GM18508 (cell line): ENCODE data around the gene DNAJB14.
A peak's percentile ranks its signal among the peaks of the same experiment; 100 is the strongest.

Experiments
- ATAC-seq: cut with Tn5 transposase; IDR thresholded peaks from one replicate; pipeline ENCODE4 v1.9.1; 2021; ENCODE audit warnings: moderate number of reproducible peaks; ENCODE audit not compliant: insufficient read depth, unreplicated experiment

Gene DNAJB14

DNA sequence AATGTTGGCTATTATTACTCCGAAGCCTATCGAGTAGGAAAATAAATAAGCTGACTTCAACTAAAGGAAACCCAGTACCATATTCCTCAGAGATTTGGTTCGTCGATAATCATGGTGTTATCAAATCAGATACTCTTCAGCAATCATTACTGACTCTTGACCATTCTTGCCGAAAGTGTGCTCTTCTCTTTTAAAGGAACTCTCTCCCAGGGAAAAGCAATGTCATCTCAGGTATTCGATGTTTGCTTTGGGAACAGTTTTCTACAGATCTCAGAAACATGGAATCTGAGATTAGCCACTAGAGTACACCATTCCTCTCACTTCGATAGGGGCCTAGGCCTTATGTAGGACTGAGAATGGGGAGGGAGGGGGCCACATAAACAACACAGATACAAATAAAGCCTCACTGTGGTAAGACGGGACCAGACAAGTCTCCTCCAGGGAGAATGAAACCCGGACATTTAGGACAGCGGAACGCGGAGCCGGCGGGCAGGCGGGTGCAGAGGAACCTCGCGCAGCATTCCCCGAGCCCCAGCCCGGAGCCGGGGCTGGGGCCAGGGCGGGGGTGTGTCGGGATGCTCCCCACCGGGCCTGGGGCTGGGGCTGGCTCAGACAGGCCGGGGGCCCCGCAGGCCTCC lies 581 bp downstream of the DNAJB14 start:
- no peak for ATAC-seq

DNA sequence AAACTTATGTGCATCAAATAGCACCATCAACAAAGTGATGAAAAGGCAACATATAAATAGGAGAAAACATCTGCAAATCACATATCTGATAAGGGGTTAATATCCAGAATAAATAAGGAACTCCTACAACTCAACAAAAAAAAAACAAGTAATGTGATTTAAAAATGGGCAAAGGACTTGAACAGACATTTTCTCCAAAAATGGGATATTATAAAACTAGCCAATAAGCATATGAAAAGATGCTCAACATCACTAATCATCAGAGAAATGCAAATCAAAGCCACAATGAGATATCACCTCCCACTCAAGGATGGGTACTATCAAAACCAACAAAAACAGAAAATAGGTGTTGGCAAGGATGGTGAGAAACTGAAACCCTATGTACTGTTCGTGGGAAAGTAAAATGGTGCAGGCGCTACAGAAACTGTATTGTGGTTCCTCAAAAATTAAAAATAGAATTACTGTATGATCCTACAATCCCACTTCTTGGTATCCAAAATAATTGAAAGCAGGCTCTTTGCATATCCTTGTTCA lies 2.4 kb downstream of the DNAJB14 start:
- ATAC-seq = no peak

DNA sequence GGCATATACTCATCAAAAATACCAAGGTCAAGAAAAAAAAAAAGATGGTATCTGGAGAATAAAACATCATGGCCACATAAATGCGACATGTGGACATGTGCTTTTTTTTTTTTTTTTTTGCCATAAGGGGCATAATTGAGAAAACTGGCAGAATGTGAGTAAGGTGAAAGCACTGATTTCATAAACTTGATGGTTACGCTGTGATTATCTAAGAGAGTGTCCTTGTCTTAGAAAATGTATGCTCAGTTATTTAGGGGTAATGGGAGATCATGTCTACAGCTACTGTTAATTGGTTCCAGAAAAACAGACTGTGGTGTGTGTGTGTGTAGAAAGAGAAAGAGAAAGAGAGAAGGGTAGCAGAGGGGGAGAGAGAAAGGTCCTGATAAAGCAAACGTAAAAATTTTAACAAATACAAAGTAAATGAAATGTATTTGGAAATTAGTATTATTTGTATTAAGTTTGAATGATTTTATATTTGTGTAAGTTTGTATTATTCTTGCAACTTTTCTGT lies 8.1 kb downstream of the DNAJB14 start:
- ATAC-seq = no peak

DNA sequence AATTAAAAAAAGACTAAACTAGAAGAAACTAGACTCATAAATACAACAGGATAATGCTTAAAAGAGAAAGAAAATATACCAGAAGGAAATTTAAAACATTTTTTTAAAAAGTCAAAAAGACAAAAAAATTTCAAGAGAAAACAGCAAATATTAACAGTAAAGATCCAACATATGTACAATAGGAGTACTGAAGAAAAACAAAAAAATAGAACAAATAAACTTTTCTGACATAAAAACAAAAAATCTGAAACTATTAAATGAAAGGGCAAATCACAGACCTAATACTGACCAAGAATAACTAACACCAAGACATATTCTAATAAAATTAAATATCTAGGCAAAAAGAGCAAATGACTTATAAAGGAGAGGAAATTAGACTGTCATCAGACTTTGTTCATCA lies 11.5 kb downstream of the DNAJB14 start:
- ATAC-seq = no peak

DNA sequence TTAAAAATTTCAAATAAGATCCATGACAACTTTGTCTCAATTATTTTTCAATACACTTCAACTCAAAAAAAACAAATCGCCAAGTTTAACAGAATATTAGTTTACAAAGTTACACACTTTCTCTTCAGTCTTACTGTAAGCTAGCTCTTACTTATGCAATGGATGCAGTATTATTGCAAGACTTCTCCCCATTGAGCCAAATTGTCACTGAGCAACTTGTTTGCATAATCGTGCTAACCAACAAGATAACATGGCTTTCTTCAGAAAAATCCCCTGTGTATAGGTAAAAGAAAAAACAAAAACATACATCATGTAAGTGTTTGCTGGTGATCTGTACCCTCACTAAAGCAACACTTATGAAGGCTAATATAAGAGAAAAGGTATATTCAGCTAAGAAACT lies 18.9 kb downstream of the DNAJB14 start:
- ATAC-seq = no peak

DNA sequence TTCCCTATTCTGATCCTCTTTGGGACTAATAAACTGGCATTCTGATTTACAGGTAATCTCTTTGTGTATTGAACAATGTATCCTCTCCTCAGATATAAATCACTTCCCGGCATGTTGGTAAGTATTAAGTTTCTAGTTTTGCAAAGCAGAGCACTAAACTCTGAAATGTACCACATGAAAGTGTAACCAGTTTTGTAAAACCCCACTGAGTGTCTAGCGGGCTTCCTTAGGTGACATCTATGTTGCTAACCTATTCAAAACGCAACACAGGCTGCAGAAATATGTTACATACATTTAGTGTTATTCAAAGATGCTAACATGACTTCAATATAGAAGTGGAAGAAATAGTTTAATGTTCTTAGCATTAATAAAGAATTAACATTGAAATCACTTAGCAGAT lies 25.2 kb downstream of the DNAJB14 start:
- no peak for ATAC-seq

DNA sequence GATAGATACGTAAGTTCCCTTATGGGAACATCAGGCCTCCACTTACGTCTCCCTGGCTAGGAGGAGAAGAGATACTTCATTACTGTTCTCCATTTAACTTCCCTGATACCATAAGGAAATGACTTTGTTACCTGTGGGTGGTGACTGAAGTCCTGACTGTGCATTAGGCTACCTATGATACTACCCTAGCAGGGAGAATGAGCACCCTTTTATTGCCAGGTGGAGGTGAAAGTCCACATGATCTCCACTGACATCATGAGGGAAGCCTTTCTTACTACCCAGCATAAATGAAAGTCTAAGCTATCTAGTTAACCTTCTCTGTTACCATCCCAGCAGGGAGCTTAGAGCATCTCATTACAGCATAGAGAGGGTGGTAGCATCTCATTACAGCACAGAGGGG lies 27.8 kb downstream of the DNAJB14 start:
- ATAC-seq = no peak

DNA sequence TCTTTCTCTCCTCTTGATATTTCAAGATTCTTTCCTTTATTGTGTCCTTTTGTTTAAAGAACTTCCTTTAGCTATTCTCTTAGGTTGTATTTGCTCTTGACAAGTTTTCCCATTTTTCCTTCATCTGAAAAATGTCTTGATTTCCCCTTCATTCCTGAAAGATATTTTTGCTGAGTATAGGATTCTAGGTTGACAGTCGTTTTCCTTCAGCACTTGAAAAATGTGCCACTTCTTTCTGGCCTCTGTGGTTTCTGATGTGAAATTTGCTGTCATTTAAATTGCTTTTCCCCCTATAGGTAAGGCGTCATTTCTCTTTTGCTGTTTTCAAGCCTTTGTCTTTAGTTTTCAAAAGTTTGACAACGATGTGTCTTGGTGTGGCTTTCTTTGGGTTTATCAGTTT lies 28.8 kb downstream of the DNAJB14 start:
- ATAC-seq = no peak

DNA sequence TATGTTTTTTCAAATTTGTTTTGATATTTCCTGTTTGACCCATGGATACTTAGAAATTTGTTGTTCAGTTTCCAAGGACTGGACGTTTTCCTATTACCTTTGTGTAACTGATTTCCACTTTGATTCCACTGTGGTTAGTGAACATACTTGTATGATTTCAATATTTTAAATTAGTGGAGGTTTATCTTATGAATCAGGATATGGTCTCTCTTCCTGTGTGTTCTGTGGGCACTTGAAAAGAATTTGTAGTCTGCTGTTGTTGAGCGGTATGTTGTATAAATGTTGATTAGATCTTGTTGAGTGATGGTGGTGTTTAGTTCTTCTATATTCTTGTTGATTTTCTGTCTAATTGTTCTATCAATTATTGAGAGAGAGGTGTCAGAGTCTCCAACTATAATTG lies 31.0 kb downstream of the DNAJB14 start:
- no peak for ATAC-seq

DNA sequence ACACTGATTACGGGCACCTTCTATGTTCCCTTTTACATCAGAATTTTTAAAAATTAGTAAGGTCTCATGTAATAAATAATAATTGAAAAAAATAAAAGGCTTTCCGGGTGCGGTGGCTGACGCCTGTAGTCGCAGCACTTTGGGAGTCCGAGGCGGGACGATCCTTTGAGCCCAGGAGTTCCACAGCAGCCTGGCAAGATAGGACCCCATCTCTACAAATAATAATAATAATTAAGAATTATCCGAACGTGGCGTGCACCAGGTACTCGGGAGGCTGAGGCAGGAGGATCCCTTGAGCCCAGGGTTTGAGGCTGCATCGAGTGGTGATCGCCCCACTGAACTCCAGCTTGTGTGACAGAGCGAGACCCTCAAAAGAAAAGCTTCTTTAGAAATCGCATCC lies 51.4 kb downstream of the DNAJB14 start:
- no peak for ATAC-seq

DNA sequence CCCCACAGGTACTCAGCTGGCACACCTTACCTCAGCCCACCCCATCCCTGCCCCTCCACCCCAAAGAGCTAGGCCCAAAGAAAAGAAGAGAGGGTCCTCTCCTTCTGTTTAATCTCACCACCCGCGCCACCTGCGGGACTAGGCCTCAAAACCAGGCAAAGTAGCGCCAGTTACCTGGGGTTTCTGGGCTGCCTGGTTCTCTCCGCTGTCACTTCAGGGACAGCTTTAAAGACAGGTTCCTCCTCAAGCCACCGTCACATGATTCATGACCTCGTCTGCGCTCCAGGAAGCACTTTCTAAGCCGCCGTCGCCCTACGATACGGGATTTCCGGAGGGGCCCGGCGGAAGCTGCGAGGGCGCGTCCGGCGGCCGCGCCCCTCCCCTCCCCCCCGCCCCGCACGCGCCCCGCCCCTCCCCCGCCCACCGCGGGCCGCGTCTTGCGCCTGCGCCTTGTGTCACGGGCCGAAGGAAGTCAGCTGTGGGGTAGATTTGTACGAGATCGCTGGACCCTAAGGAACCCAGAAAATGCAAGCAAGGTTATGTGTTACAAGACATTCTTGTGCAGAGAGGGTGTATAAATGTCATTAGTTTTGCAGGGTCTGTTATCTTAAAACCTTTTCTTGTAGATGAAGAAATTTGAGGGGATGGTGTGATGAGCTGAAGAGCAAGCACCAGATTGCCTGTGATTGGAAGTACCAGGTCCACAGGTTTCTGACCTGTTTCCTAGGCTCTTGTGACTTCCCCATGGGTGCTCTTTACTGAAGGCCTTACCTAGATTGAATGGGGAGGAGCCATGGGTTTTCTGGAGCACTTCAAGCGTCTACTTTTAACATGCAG lies 52.0 kb downstream of the DNAJB14 start, which contains the start of gene LAMTOR3:
Gene LAMTOR3, minus strand, starts transcription at position 267 of the 837 bp plus-strand sequence. CDS start 464 bp downstream, outside the sequence.
- ATAC-seq = peak; percentile 98

DNA sequence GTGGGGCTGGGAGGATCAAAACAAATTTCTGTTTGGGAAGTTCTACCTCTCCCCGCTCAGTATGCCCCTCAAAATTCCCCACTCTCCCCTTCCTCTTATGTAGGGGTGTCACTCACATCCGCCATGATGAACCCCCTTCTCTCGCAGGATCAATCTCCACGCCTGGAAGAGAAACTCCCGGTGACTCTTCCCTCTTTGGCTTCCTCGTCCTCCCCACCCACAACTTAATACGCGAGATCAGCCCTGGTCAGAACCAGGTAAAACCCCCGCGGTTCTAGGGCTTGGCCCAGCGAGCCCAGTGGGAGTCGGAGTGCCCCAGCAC lies 52.6 kb downstream of the DNAJB14 start:
- no peak for ATAC-seq

DNA sequence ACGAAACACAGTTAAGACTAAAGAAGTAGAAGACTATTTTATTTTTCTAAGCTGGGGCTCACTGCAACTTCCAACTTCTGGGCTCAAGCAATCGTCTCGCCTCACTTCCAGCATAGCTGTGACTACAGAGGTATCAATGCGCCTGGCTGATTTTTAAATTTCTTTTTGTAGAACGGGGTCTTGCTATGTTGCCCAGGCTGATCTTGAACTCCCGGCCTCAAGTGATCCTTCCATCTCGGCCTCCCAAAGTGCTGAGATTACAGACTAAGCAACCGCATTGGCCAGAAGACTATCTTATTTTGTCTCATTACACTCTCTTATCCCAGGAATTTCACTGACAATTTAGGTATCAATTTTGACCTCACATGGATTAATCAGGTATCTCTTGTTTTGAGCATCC lies 53.4 kb downstream of the DNAJB14 start:
- no peak for ATAC-seq

DNA sequence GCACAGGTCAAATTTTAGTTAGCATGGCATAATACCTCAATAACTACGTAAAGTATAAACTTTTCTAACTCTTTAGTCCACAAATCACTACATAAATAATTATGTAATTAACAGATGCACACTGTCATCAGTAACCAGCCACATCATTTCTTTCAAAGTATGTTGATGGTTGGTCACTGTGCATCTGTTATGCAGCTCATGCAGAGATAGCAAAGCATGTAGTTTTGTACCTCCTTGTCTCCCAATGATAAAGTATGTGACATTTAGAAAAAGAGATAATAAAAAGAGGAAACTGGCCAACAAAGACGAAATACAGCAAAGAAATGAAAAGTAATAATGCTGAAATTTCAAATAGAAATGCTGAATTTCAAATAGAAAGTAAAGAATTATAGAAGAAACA lies 55.1 kb downstream of the DNAJB14 start:
- no peak for ATAC-seq

DNA sequence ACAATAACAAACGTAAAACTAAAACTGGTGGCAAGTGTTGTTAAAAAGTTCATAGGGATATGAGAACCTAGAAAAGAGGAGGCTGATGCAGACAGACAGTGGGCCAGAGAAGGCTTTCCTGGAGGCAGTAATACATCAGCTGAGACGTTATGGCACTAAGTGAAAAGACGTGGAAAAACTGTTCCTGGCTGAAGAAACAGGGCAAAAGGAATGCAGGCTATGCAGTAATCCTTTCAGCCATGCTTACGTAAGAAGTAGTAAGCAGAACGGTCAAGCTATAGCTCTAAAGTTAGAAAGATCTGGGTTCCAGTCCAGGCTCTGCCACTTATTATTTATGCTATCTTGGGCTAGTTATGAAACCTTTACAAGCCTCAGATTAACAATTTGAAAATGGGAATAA lies 58.6 kb downstream of the DNAJB14 start:
- no peak for ATAC-seq

DNA sequence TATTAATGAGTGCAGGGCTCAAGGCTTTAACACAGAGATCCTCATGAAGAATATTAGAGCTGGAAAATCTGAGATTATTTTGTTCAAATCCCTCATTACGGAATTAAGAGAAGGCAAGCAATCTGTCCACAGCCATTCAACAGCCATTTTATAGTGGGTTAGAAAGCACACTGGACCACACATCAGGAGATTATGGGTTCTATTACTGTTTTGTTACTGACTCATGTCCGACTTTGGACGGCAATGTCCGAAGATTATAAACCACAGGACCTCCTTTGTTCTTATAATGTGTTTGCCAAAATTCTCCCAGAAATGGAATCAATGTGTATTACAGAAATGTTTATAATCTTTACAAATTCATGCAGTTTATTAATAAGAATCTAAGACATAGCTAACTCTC lies 60.3 kb downstream of the DNAJB14 start:
- no peak for ATAC-seq

DNA sequence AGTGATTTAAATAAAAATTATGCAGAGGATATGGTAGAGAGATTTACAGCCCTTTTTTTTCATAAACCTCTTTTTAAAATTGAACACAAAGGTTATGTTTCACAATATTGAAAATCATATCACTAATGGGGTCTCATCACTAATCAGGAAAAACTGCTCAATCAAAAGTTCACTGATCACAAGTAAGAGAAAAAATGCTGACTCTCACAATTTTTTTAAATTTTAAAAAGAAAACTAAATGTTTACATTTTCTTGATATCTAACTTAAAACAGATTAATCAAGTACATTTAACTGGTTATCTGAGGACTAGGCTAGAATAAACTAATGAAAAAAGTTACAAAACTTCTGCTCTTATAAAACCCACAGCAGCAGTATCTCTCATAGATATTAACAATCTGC lies 60.7 kb downstream of the DNAJB14 start:
- ATAC-seq = no peak

DNA sequence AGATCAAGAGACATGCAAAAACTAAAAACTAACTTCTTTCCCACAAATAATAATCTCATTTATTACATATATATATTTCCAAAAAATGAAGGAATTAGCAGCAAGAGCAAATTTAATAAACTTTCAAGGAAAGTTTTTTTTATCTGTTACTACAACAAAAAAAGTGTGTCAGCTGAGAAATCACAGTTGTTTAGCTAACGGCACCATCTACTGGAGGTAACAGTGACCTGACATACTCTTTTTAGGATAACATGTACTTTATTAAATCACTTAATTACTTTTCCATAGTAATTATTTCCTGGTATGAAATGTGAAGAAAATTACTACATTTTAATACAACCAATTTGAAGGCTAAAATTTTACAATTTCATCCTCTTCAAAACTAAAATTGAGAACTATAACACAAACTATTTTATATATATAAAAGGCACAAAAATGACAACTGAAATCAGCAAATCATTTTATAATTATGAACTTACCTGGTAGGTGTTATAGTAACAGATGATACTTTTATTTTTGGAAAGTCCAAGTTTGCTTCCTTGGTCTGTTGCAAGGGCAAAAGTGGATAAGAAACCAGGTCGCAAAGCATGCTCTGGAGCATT lies 61.3 kb downstream of the DNAJB14 start:
- ATAC-seq = no peak

DNA sequence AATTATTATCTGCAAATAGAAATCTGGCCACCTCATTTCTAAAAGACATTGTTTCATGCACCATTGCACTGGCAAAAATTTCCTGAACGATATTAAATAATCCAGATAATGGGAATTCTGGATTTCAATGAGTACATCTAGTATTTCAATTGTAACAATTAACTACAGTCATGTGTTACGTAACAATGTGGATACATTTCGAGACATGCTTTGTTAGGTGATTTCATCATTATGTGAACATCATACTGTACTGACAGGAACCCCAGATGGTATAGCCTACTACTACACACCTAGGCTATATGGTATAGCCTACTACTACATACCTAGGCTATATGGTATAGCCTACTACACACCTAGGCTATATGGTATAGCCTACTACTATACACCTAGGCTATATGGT lies 67.0 kb downstream of the DNAJB14 start:
- no peak for ATAC-seq

DNA sequence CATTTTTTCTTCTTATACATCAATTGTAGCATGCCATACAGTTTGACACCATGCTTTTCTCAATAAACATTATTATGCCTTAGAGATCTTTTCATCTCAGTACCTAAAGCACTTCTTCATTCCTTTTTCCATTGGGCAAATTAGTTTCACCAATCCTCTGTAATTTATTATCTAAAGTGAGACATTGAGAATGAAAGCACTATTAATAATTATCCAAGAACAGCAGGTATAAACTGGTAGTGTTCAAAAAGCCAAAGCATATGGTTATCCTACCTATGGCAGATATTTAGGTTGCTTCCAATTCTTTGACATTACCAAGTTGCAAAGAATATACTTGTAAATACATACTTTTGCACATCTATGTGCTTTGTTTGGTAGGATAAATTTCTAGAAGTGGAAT lies 67.8 kb downstream of the DNAJB14 start:
- ATAC-seq = peak; percentile 47

DNA sequence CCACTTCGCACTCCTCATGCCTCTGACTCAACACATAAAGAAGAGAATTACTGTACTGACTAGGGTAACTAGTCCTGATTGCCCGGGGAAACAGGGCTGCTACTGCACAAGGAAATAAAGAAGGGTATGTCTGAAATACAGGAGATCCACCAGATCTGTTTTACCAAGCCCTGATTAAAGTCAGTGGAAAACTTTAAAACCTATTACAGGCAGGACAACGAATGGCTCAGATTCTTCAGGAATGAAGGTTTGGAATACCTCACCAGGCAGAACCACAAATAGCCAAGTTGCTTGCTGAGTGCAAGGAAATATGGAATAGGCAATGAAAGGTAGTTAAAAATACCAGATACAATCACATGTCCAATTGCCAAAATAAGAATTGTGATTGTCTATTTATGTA lies 69.5 kb downstream of the DNAJB14 start:
- ATAC-seq = no peak
